WTC11 (cell line): ENCODE results near the gene TTC28. TPM values are rescaled to one million over a fixed set of nuclear protein-coding genes. Genes with fewer than 3 reads are reported as not detected.

ENCODE experiments used
- ATAC-seq: fragments of 200-7000 bp; cut with Tn5 transposase; 2 replicates; pipeline ENCODE4 v1.10.0; 2021; ENCODE audit warnings: mild to moderate bottlenecking, moderate library complexity
- CTCF ChIA-PET: fragments of 300-600 bp; sonication (Branson Sonifier 250); formaldehyde crosslinking; loops from one replicate; lab custom pipeline; 2021; ENCODE audit warnings: antibody characterized with exemption; lab: Charles Lee
- POLR2A ChIA-PET: fragments of 350-600 bp; sonication (Branson Sonifier 250); formaldehyde crosslinking; loops from one replicate; lab custom pipeline; 2021; ENCODE audit warnings: antibody characterized with exemption; lab: Charles Lee
- DNase-seq: peaks from one replicate; pipeline ENCODE4 v3.0.0; 2021; ENCODE audit warnings: low spot score
- H3K27ac Mint-ChIP-seq: 2 replicates; pipeline ENCODE4 v1.8.0; 2021; ENCODE audit warnings: mixed read lengths
- H3K27me3 Mint-ChIP-seq: 2 replicates; pipeline ENCODE4 v1.8.0; 2021; ENCODE audit warnings: low read depth, mild to moderate bottlenecking, moderate library complexity, mixed read lengths
- H3K36me3 Mint-ChIP-seq: 2 replicates; pipeline ENCODE4 v1.8.0; 2021; ENCODE audit warnings: mixed read lengths
- H3K4me1 Mint-ChIP-seq: 2 replicates; pipeline ENCODE4 v1.8.0; 2022; ENCODE audit warnings: mixed read lengths
- H3K4me3 Mint-ChIP-seq: 2 replicates; pipeline ENCODE4 v1.8.0; 2021; ENCODE audit warnings: mild to moderate bottlenecking, moderate library complexity, mixed read lengths
- H3K9me3 Mint-ChIP-seq: 2 replicates; pipeline ENCODE4 v1.8.0; 2021; ENCODE audit warnings: mixed read lengths
- ARID4B ChIP-seq: sonication (generic); formaldehyde crosslinking; IDR thresholded peaks from 2 replicates; pipeline ENCODE4 v1.8.0; 2023; ENCODE audit warnings: missing genetic modification reagents, mild to moderate bottlenecking, borderline replicate concordance
- CREM ChIP-seq: sonication (generic); formaldehyde crosslinking; IDR thresholded peaks from 2 replicates; pipeline ENCODE4 v1.8.1; 2022; ENCODE audit warnings: mild to moderate bottlenecking, missing genetic modification reagents, moderate library complexity
- KAT7 ChIP-seq: sonication (generic); formaldehyde crosslinking; IDR thresholded peaks from 2 replicates; pipeline ENCODE4 v1.8.1; 2023; ENCODE audit warnings: missing genetic modification reagents, mild to moderate bottlenecking, borderline replicate concordance
- NR3C1 ChIP-seq: sonication (generic); formaldehyde crosslinking; conservative IDR thresholded peaks from 2 replicates; pipeline ENCODE4 v1.8.1; 2023; ENCODE audit warnings: low read depth, mild to moderate bottlenecking, missing genetic modification reagents
- TCF7 ChIP-seq: sonication (generic); formaldehyde crosslinking; IDR thresholded peaks from 2 replicates; pipeline ENCODE4 v1.8.0; 2022; ENCODE audit warnings: mild to moderate bottlenecking, low read depth, missing genetic modification reagents, moderate library complexity
- TEAD4 ChIP-seq: sonication (generic); formaldehyde crosslinking; IDR thresholded peaks from 2 replicates; pipeline ENCODE4 v1.8.0; 2022; ENCODE audit warnings: mild to moderate bottlenecking, missing genetic modification reagents
- TP53 ChIP-seq: sonication (generic); formaldehyde crosslinking; IDR thresholded peaks from 2 replicates; pipeline ENCODE4 v1.8.1; 2023; ENCODE audit warnings: mild to moderate bottlenecking, missing genetic modification reagents
- ZBTB43 ChIP-seq: sonication (generic); formaldehyde crosslinking; IDR thresholded peaks from 2 replicates; pipeline ENCODE4 v1.8.1; 2023; ENCODE audit warnings: mild to moderate bottlenecking, missing genetic modification reagents
- ZNF232 ChIP-seq: sonication (generic); formaldehyde crosslinking; IDR thresholded peaks from 2 replicates; pipeline ENCODE4 v1.8.0; 2022; ENCODE audit warnings: mild to moderate bottlenecking, missing genetic modification reagents
- ZNF317 ChIP-seq: sonication (generic); formaldehyde crosslinking; IDR thresholded peaks from 2 replicates; pipeline ENCODE4 v1.8.1; 2023; ENCODE audit warnings: low read depth, mild to moderate bottlenecking, moderate library complexity, missing genetic modification reagents, borderline replicate concordance
- total RNA-seq: library from RNA; stranded (reverse); gene quantifications from 3 replicates; pipeline ENCODE4 v1.2.3, GENCODE V29; 2021
- TF ChIP-seq, protein P1 (sequence below): sonication (generic); formaldehyde crosslinking; IDR thresholded peaks from 2 replicates; pipeline ENCODE4 v1.8.1; 2022; ENCODE audit warnings: mild to moderate bottlenecking, missing genetic modification reagents, moderate library complexity, borderline replicate concordance
- TF ChIP-seq, protein P2 (sequence below): sonication (generic); formaldehyde crosslinking; IDR thresholded peaks from 2 replicates; pipeline ENCODE4 v1.8.1; 2023; ENCODE audit warnings: mild to moderate bottlenecking, missing genetic modification reagents
- TF ChIP-seq, protein P3 (sequence below): fragments of 200-600 bp; IDR thresholded peaks from 2 replicates; pipeline ENCODE4 v1.8.0; 2022; ENCODE audit warnings: antibody characterized with exemption
- TF ChIP-seq, protein P4 (sequence below): sonication (generic); formaldehyde crosslinking; IDR thresholded peaks from 2 replicates; pipeline ENCODE4 v1.8.0; 2023; ENCODE audit warnings: mild to moderate bottlenecking, missing genetic modification reagents
- TF ChIP-seq, protein P5 (sequence below): fragments of 250-450 bp; sonication (Bioruptor Pico); IDR thresholded peaks from 2 replicates; pipeline ENCODE4 v1.9.0; 2021; ENCODE audit warnings: mild to moderate bottlenecking

TTC28 gene
- total RNA-seq, 1 experiment from 2014 or later, result 13.0 TPM

- Mint-ChIP-seq H3K9me3 (no peaks in the 10 kb centered on the region), H3K4me1 (peaks cover 3% of the 10 kb centered on the region), H3K27ac (no peak overlapping the region), H3K36me3 (no peaks in the 10 kb centered on the region), H3K27me3 (no peaks in the 10 kb centered on the region), H3K4me3 (no peak overlapping the region)
- TF ChIP-seq TP53 (CRISPR knock-in tag), result no peak
- no peak for TF ChIP-seq NR3C1 (CRISPR knock-in tag)
- TF ChIP-seq, protein P1, sequence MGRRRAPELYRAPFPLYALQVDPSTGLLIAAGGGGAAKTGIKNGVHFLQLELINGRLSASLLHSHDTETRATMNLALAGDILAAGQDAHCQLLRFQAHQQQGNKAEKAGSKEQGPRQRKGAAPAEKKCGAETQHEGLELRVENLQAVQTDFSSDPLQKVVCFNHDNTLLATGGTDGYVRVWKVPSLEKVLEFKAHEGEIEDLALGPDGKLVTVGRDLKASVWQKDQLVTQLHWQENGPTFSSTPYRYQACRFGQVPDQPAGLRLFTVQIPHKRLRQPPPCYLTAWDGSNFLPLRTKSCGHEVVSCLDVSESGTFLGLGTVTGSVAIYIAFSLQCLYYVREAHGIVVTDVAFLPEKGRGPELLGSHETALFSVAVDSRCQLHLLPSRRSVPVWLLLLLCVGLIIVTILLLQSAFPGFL, result no peak
- TF ChIP-seq, protein P2, sequence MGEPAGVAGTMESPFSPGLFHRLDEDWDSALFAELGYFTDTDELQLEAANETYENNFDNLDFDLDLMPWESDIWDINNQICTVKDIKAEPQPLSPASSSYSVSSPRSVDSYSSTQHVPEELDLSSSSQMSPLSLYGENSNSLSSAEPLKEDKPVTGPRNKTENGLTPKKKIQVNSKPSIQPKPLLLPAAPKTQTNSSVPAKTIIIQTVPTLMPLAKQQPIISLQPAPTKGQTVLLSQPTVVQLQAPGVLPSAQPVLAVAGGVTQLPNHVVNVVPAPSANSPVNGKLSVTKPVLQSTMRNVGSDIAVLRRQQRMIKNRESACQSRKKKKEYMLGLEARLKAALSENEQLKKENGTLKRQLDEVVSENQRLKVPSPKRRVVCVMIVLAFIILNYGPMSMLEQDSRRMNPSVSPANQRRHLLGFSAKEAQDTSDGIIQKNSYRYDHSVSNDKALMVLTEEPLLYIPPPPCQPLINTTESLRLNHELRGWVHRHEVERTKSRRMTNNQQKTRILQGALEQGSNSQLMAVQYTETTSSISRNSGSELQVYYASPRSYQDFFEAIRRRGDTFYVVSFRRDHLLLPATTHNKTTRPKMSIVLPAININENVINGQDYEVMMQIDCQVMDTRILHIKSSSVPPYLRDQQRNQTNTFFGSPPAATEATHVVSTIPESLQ, result no peak
- no peak for TF ChIP-seq ZNF317 (CRISPR knock-in tag)
- TF ChIP-seq ZNF232 (CRISPR knock-in tag), result no peak
- no peak for TF ChIP-seq TEAD4 (CRISPR knock-in tag)
- TF ChIP-seq, protein P3, sequence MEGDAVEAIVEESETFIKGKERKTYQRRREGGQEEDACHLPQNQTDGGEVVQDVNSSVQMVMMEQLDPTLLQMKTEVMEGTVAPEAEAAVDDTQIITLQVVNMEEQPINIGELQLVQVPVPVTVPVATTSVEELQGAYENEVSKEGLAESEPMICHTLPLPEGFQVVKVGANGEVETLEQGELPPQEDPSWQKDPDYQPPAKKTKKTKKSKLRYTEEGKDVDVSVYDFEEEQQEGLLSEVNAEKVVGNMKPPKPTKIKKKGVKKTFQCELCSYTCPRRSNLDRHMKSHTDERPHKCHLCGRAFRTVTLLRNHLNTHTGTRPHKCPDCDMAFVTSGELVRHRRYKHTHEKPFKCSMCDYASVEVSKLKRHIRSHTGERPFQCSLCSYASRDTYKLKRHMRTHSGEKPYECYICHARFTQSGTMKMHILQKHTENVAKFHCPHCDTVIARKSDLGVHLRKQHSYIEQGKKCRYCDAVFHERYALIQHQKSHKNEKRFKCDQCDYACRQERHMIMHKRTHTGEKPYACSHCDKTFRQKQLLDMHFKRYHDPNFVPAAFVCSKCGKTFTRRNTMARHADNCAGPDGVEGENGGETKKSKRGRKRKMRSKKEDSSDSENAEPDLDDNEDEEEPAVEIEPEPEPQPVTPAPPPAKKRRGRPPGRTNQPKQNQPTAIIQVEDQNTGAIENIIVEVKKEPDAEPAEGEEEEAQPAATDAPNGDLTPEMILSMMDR, result no peak
- DNase-seq (no peak), ATAC-seq (no peak)
- ChIA-PET CTCF (interaction anchor here (0.7 to 7.5 kb wide), 39 partner anchors 8 to 627 kb away, joined by 3 to 52 read pairs (median 4); no protein-coding TSS in a partner anchor), POLR2A (interaction anchor here (0.5 kb wide), 1 partner anchor 725 kb away, joined by 3 read pairs; no protein-coding TSS in a partner anchor)
These were observed 628.4 kb downstream of the TTC28 start for GRCh38 chr22:28051091-28051786.

DNA sequence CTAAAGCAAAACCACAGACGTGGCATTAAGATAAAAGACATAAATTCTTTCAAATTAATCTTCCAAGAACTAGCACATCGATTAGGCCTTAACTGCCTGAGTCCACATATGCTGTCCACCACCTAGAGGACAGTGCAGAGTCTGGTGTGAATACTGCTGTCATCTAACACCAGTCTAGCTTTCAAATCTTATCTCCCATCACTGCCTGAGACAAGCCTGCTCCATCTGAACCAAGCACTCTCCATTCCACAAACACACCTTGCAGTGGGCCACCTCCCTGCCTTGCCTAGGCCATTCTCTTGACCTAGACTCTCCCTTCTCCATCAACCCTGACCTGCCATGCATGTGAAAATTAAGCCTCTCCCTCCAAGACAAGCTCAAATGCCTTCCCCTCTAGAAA, 631.1 kb downstream of the TTC28 start:
- Mint-ChIP-seq H3K36me3 (no peaks in the 10 kb centered on the region), H3K4me1 (peaks cover 3% of the 10 kb centered on the region), H3K27me3 (no peaks in the 10 kb centered on the region), H3K4me3 (no peak overlapping the region), H3K9me3 (no peaks in the 10 kb centered on the region), H3K27ac (no peak overlapping the region)
- ChIA-PET CTCF (interaction anchor here (0.6 to 7.5 kb wide), 3 partner anchors 28 to 184 kb away, joined by 3 to 52 read pairs (median 6); no protein-coding TSS in a partner anchor), POLR2A (no interaction called here)
- no peak for DNase-seq
- no peak for ATAC-seq
- TF ChIP-seq ZBTB43 (CRISPR knock-in tag), result no peak
- TF ChIP-seq, protein P4, sequence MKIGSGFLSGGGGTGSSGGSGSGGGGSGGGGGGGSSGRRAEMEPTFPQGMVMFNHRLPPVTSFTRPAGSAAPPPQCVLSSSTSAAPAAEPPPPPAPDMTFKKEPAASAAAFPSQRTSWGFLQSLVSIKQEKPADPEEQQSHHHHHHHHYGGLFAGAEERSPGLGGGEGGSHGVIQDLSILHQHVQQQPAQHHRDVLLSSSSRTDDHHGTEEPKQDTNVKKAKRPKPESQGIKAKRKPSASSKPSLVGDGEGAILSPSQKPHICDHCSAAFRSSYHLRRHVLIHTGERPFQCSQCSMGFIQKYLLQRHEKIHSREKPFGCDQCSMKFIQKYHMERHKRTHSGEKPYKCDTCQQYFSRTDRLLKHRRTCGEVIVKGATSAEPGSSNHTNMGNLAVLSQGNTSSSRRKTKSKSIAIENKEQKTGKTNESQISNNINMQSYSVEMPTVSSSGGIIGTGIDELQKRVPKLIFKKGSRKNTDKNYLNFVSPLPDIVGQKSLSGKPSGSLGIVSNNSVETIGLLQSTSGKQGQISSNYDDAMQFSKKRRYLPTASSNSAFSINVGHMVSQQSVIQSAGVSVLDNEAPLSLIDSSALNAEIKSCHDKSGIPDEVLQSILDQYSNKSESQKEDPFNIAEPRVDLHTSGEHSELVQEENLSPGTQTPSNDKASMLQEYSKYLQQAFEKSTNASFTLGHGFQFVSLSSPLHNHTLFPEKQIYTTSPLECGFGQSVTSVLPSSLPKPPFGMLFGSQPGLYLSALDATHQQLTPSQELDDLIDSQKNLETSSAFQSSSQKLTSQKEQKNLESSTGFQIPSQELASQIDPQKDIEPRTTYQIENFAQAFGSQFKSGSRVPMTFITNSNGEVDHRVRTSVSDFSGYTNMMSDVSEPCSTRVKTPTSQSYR, result no peak
- no peak for TF ChIP-seq ARID4B (CRISPR knock-in tag)
- TF ChIP-seq, protein P5, sequence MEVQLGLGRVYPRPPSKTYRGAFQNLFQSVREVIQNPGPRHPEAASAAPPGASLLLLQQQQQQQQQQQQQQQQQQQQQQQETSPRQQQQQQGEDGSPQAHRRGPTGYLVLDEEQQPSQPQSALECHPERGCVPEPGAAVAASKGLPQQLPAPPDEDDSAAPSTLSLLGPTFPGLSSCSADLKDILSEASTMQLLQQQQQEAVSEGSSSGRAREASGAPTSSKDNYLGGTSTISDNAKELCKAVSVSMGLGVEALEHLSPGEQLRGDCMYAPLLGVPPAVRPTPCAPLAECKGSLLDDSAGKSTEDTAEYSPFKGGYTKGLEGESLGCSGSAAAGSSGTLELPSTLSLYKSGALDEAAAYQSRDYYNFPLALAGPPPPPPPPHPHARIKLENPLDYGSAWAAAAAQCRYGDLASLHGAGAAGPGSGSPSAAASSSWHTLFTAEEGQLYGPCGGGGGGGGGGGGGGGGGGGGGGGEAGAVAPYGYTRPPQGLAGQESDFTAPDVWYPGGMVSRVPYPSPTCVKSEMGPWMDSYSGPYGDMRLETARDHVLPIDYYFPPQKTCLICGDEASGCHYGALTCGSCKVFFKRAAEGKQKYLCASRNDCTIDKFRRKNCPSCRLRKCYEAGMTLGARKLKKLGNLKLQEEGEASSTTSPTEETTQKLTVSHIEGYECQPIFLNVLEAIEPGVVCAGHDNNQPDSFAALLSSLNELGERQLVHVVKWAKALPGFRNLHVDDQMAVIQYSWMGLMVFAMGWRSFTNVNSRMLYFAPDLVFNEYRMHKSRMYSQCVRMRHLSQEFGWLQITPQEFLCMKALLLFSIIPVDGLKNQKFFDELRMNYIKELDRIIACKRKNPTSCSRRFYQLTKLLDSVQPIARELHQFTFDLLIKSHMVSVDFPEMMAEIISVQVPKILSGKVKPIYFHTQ (CRISPR knock-in tag), result no peak
- no peak for TF ChIP-seq ZNF232 (CRISPR knock-in tag)
- TF ChIP-seq KAT7 (CRISPR knock-in tag), result no peak
- TF ChIP-seq TCF7, result no peak
- no peak for TF ChIP-seq CREM (CRISPR knock-in tag)
